Upper lobe of left lung (tissue), 4 donors: ENCODE data around the gene DMD.

Source experiments
- POLR2A ChIP-seq, 4 donors: fragments of 450-650 bp; IDR thresholded peaks; one replicate each; pipeline ENCODE4 v1.5.1; 2016 to 2017; ENCODE audit warnings: antibody characterized with exemption in 4 of 4, mild to moderate bottlenecking in 2 of 4
- POLR2AphosphoS5 ChIP-seq, 2 donors: sonication (generic); formaldehyde crosslinking; IDR thresholded peaks; one replicate each; pipeline ENCODE4 v1.5.1; 2017; ENCODE audit warnings: antibody characterized with exemption in 2 of 2
- TF ChIP-seq, protein P1 (sequence below), 6 experiments: fragments of 450-650 bp in 4 of 6; fragments of 200-600 bp in 2 of 6; sonication (generic) in 2 of 6; IDR thresholded peaks; one replicate each; pipeline ENCODE4 v1.5.1; 2016 to 2019; ENCODE audit warnings: antibody characterized with exemption in 6 of 6

DNA sequence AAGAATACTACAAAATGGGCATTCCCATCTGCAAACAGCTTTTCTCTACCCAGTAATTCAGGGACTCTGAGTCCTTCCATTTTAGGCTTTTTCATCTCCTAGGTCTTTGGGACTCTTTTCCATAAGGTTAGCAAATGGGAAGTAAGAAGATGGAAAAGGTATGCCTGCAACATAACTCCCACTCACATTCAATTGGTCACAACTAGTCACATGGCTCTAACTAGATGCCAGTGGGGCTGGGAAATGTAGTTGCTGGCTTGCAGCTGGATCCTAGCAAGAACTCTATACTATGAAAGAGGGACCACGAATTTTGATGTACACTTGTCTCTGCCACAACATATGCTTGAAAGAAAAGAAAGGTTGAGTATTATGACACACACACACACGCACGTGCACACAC is 1184.6 kb downstream of the DMD start:
- TF ChIP-seq POLR2AphosphoS5 (IDR thresholded peaks at IDR 0.05) (no peak), POLR2A (IDR thresholded peaks at IDR 0.05) (no peak)
- TF ChIP-seq, protein P1, sequence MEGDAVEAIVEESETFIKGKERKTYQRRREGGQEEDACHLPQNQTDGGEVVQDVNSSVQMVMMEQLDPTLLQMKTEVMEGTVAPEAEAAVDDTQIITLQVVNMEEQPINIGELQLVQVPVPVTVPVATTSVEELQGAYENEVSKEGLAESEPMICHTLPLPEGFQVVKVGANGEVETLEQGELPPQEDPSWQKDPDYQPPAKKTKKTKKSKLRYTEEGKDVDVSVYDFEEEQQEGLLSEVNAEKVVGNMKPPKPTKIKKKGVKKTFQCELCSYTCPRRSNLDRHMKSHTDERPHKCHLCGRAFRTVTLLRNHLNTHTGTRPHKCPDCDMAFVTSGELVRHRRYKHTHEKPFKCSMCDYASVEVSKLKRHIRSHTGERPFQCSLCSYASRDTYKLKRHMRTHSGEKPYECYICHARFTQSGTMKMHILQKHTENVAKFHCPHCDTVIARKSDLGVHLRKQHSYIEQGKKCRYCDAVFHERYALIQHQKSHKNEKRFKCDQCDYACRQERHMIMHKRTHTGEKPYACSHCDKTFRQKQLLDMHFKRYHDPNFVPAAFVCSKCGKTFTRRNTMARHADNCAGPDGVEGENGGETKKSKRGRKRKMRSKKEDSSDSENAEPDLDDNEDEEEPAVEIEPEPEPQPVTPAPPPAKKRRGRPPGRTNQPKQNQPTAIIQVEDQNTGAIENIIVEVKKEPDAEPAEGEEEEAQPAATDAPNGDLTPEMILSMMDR (IDR thresholded peaks at IDR 0.05), result no peak
